ENCODE data around the gene FCRL6.

GRCh38 chr1:159774465-159774864 lies 27.7 kb upstream of the FCRL6 start:
- TF ChIP-seq EZH2 (IDR thresholded peaks at IDR 0.05; ENCODE audit: insufficient read depth, poor library complexity, severe bottlenecking) (no peak), EZH2phosphoT487 (IDR thresholded peaks at IDR 0.05; ENCODE audit: insufficient read depth, low read depth) (no peak)
